Sigmoid colon (tissue), 4 donors: ENCODE measurements around the gene TBCCD1.

Experiments
- CTCF ChIP-seq, 4 experiments: fragments of 450-650 bp in 3 of 4; fragments of 200-600 bp in 1 of 4; IDR thresholded peaks; one replicate each; pipeline ENCODE4 v1.5.1; 2016 to 2019; ENCODE audit warnings: antibody characterized with exemption in 4 of 4, mild to moderate bottlenecking in 3 of 4, moderate library complexity in 2 of 4
- EP300 ChIP-seq, 4 donors: sonication (generic); formaldehyde crosslinking; IDR thresholded peaks; one replicate each; pipeline ENCODE4 v1.6.1; 2017; ENCODE audit warnings: antibody characterized with exemption in 4 of 4
- POLR2A ChIP-seq, 2 donors: fragments of 450-650 bp; IDR thresholded peaks; one replicate each; pipeline ENCODE4 v1.6.1; 2016; ENCODE audit warnings: antibody characterized with exemption in 2 of 2, mild to moderate bottlenecking in 2 of 2, moderate library complexity in 2 of 2
- POLR2AphosphoS5 ChIP-seq, 4 donors: sonication (generic); formaldehyde crosslinking; IDR thresholded peaks; one replicate each; pipeline ENCODE4 v1.6.1; 2017; ENCODE audit warnings: antibody characterized with exemption in 4 of 4

DNA sequence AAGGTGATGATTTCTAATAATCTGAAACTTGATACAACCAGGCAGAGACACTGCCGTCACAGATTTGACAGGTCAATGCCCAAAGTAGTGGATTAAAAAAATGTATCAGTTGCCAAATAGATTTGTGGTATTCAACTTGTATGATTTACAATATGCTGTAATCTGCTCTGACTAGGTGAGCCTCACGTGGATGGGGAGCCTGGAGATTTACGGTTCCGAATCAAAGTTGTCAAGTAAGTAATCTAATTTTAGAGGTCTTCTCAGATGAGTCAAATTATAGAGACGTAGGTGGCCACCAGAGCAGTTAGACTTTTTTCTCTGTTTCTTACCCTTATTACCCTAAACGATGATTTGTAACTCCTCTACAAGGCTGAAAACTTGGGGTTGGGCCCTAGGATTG is 15.4 kb upstream of the TBCCD1 start:
- TF ChIP-seq CTCF (IDR thresholded peaks at IDR 0.05) (no peak), POLR2AphosphoS5 (IDR thresholded peaks at IDR 0.05) (no peak), POLR2A (IDR thresholded peaks at IDR 0.05) (no peak), EP300 (IDR thresholded peaks at IDR 0.05) (no peak)
